HG03565 (cell line): Measurements from ENCODE around the gene ZBTB49.

ENCODE experiments used
- ATAC-seq: cut with Tn5 transposase; IDR thresholded peaks from one replicate; pipeline ENCODE4 v1.9.1; 2021; ENCODE audit warnings: mild to moderate bottlenecking, moderate library complexity; ENCODE audit not compliant: unreplicated experiment

ZBTB49 gene

DNA sequence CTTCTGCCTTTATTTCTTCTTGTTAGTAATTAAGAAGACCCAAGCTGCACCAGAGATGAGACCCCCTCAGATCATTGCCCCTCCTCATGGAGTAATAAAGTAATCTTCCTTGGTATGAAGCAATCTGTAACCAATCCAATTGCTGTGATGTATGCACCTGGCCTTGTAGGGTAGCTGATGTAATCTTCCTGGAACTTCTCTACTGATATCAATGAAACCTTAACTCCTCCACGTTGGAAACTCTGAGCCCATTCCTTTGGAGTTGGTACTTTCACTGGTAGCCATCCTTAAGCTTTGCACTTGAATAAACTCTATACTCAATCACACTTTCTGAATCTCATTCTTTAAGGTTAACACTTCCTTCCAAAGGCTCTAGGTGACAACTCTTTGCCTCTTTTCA lies 65.3 kb downstream of the ZBTB49 start:
- no peak for ATAC-seq

DNA sequence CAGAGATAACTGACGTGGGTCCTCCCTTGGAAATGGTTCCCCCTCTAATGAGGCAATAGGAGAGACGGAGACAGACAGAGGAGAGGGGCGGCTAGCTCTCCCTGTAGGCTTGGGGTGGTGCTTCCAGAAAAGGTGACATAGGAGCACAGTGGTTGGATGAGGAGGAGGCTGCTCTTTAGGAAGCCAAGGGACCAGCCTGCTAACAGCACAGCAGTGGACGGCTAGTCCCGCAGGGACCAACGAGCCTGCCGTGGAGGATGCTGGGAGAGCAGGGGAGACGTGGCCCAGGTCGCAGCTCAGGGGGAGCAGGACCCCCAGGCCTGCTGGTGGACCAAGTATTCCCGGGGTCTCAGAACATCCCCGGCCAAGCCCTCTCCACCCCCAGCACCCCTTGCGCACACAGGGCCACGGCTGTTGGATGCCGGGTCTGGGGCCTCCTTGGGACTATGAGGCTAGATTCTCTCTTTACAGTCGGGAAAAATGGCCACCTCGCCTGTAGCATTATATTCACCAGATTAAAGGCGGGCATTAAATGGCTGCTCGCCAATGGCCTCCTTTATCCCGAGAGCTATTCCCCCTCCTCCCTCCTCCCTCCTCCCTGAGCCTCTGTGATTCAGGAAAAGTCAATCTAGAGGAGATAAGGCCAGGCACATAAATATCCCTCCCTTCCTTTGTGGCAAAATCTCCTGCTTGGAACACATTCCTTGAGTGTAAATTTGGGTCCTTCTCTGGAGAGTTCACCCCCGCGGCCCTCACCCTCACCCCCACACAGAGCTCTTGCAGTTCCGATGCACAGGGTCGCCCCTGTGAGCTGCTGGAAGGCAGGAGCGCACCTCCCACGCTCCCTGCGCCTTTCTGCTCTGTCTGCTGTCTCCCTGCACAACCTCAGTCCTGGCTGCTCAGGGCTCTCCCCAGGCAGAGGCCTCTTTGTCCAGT lies 66.3 kb downstream of the ZBTB49 start:
- no peak for ATAC-seq

DNA sequence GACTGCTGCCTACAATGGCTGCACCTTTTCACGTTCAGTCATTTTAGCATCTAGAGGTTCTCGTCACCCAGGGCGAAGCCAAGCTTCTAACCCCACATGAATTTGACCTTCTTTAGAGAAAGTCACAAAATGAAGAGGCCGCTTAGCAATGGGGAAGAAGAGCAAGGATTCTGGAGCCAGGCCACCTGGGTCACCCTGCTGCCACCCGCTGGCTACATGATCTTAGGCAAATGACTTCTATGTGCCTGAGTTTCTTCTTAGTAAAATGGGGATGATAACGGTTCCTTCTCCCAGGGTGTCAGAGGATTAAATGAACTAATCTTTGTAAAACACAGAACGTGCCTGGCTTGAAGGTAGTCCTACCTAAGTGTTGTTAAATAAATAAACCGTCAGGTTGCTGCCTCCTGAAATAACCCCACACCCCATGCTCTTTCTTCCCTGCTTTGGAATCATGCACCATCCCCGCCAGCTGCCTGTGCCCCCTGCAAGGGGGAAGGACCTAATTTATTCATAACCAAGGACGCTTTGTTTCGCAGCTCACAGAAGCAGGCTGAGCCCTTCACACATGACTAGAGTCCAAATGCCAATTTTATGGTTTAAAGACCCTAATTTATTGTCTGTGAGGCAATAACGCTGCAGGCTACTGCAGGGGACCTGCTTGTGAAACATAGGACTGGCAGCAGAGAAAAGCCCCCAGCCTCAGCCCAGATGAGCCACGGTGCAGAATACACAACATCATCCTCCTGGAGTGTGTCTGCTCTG lies 68.2 kb downstream of the ZBTB49 start:
- no peak for ATAC-seq

- no peak for ATAC-seq
Measured at GRCh38 chr4:4361883-4362282, 71.8 kb downstream of the ZBTB49 start.

- ATAC-seq, result no peak
Measured at GRCh38 chr4:4362991-4363697, 73.1 kb downstream of the ZBTB49 start.

GRCh38 chr4:4364061-4364460 lies 74.0 kb downstream of the ZBTB49 start:
- no peak for ATAC-seq

DNA sequence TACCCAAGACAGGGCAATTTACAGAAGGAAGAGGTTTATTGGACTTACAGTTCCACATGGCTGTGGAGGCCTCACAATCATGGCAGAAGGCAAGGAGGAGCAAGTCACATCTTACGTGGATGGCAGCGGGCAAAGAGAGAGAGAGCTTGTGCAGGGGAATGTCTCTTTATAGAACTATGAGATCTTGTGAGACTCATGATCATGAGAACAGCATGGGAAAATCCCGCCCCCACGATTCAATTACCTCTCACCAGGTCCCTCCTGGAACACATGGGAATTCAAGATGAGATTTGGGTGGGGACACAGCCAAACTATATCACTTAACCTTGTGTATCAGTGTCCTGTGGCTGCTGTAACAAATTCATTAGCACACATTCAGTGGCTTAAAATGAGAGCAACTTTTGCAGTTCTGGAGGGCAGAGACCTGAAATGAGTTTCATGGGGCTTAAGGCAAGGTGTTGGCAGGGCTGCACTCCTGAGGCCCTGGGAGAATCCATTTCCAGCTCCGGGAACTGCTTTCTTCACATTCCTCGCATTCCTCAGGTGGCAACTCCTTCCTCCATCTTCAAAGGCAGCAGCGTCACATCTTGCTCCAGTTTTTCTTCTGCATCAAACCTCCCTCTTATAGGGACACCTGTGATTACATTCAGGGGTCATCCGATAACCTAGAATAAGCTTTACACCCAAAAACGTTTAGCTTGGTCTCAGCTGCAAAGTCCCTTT lies 74.6 kb downstream of the ZBTB49 start:
- ATAC-seq, result no peak

DNA sequence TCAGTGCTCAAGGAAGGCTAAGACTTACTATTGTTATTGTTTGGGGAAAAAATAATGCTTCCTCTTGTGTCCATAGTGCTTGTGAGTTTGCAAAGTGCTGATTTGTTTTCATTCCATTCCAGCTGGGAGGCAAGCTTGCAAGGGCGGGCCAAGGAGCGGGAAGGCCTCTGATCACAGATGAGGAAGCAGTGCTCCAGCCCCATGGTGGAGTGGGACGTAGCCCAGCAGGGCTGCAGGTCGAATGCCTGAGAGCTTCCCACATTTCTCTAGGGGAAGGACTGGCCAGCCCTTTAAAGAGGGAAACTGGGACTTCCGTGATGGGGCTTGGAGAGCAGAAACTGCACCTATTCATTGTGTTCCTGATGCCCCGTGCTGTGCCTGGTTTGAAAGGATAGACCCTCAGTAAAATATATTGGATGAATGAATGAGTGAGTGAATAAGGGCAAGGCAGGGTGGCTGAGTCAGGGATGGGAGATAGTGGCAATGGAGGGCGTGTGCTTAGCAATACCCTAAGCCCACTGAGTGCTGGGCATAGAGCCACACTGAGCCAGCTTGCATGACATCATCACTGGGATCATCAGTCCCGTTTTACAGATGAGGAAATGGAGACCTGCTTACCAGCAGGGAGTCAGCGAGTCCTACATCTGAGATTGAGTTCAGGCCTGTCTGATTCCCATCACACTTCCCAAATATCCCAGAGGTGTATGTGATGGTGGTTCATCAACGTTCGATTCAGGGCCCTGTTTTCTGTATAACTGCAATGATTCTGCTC lies 78.9 kb downstream of the ZBTB49 start:
- ATAC-seq, result no peak
